Stomach (tissue), 9 donors: ENCODE measurements around the gene STAT6. TPM values are rescaled to one million over a fixed set of nuclear protein-coding genes. Genes with fewer than 3 reads are reported as not detected.

ENCODE experiments used
- DNase-seq, 2 donors: peaks; one replicate each; pipeline versions ENCODE4 v3.0.0 to v3.0.0-alpha.2; 2013 to 2019
- H3K27ac ChIP-seq, 5 donors: fragments of 200-600 bp in 4 of 5; sonication (generic) in 4 of 5; one replicate each; pipeline ENCODE4 v1.5.1; 2013 to 2019; ENCODE audit warnings: mild to moderate bottlenecking in 1 of 5, moderate library complexity in 1 of 5
- H3K27me3 ChIP-seq, 3 donors: fragments of 200-600 bp; sonication (generic); one replicate each; pipeline ENCODE4 v1.5.1; 2017 to 2019; ENCODE audit warnings: mixed run types in 1 of 3
- H3K36me3 ChIP-seq, 4 donors: fragments of 200-600 bp; sonication (generic); 1 replicate in 3 of 4; 2 replicates in 1 of 4; pipeline ENCODE4 v1.5.1; 2016 to 2019
- H3K4me1 ChIP-seq, 4 donors: fragments of 200-600 bp; sonication (generic); one replicate each; pipeline ENCODE4 v1.5.1; 2016 to 2019
- H3K4me3 ChIP-seq, 4 donors: fragments of 200-600 bp; sonication (generic) in 3 of 4; one replicate each; pipeline ENCODE4 v1.5.1; 2016 to 2019; ENCODE audit warnings: mild to moderate bottlenecking in 1 of 4
- H3K9me3 ChIP-seq, 4 donors: fragments of 200-600 bp; sonication (generic); one replicate each; pipeline ENCODE4 v1.5.1; 2016 to 2019
- CTCF ChIP-seq, 7 experiments: fragments of 450-650 bp in 4 of 7; fragments of 200-600 bp in 3 of 7; sonication (generic) in 3 of 7; IDR thresholded peaks; one replicate each; pipeline ENCODE4 v1.5.1; 2016 to 2019; ENCODE audit warnings: antibody characterized with exemption in 7 of 7, control low read depth in 2 of 7, mild to moderate bottlenecking in 1 of 7
- EP300 ChIP-seq: sonication (generic); formaldehyde crosslinking; IDR thresholded peaks from one replicate; pipeline ENCODE4 v1.6.1; 2017; ENCODE audit warnings: antibody characterized with exemption
- POLR2A ChIP-seq, 4 donors: fragments of 450-650 bp; IDR thresholded peaks; one replicate each; pipeline ENCODE4 v1.6.1; 2016; ENCODE audit warnings: antibody characterized with exemption in 4 of 4, control low read depth in 2 of 4, mild to moderate bottlenecking in 1 of 4, moderate library complexity in 1 of 4
- POLR2AphosphoS5 ChIP-seq, 3 donors: sonication (generic); formaldehyde crosslinking; IDR thresholded peaks; one replicate each; pipeline ENCODE4 v1.6.1; 2016; ENCODE audit warnings: antibody characterized with exemption in 3 of 3
- WGBS, 5 donors: extraction: QIAGEN DNeasy Blood & Tissue Kit in 3 of 5; methylation state at CpG; one replicate each; pipeline versions ENCODE4 v1.1.5 to v1.1.7; 2013 to 2018; 5-methylcytosine and 5-hydroxymethylcytosine counted together
- intact Hi-C: fragments of 100-400 bp; cut with DNase I; formaldehyde crosslinking; loops from one replicate; pipeline ENCODE4 v1.15.1; 2023; ENCODE audit warnings: low total_unique reads
- polyA plus RNA-seq, 3 donors: library from polyadenylated mRNA; stranded (reverse); fragments of 200-250 nt; gene quantifications; one replicate each; pipeline ENCODE4 v1.2.3, GENCODE V29; 2013
- total RNA-seq, 5 donors: library from RNA; depleted of rRNA; stranded (reverse); fragments of >200 nt; gene quantifications; one replicate each; pipeline versions ENCODE4 v1.1.0 to v1.2.3, GENCODE V29; 2014 to 2016
- donor health status: healthy with polysubstance abuse.
- donor health status: Bipolar disorder and iron deficiency.
- donor health status: healthy.

STAT6 gene
- total and polyA plus RNA-seq, 8 donors: 81.9 to 477 (median 178) TPM

GRCh38 chr12:57087691-57088353 lies 23.3 kb downstream of the STAT6 start:
- intact Hi-C loops: no loop called here
- peak; percentile 86 to 97 for DNase-seq
- peaks cover 41 to 68% (median 54%) of the 10 kb centered on the region in 4 donors for H3K4me1 ChIP-seq
- peak overlapping the region; percentile 93 to 99 (median 98) for H3K27ac ChIP-seq
- 0 to 1% (median 1%) methylated on average over 17 to 37 of the region's 37 CpGs for WGBS, 5 donors
- peaks cover 17 to 20% (median 20%) of the 10 kb centered on the region in 4 donors for H3K36me3 ChIP-seq
- peak overlapping the region; percentile 87 to 93 (median 90) for H3K4me3 ChIP-seq
- peak in 2 of 3 donors; percentile 60 to 80 for TF ChIP-seq POLR2AphosphoS5 (IDR thresholded peaks at IDR 0.05)
- no peak for TF ChIP-seq EP300
- no peaks in the 10 kb centered on the region for H3K9me3 ChIP-seq
- no peaks in the 10 kb centered on the region for H3K27me3 ChIP-seq

GRCh38 chr12:57087010-57087690 lies 24.0 kb downstream of the STAT6 start:
- peaks cover 10 to 14% (median 13%) of the 10 kb centered on the region in 4 donors for H3K36me3 ChIP-seq
- peak overlapping the region; percentile 93 to 99 (median 98) for H3K27ac ChIP-seq
- peak in 2 of 4 donors; percentile 8 to 30 for TF ChIP-seq POLR2A (IDR thresholded peaks at IDR 0.05)
- TF ChIP-seq EP300: no peak
- TF ChIP-seq POLR2AphosphoS5 (IDR thresholded peaks at IDR 0.05): peak; percentile 52 to 79 (median 52)
- H3K4me1 ChIP-seq: peaks cover 37 to 61% (median 47%) of the 10 kb centered on the region in 4 donors
- 0 to 2% (median 1%) methylated on average over 19 to 51 of the region's 52 CpGs for WGBS, 5 donors
- intact Hi-C loops: no loop called here
- peak overlapping the region; percentile 87 to 93 (median 90) for H3K4me3 ChIP-seq
- peak; percentile 83 to 96 for DNase-seq
- H3K9me3 ChIP-seq: no peaks in the 10 kb centered on the region
- H3K27me3 ChIP-seq: no peaks in the 10 kb centered on the region

- intact Hi-C loops: no loop called here
- no peak for TF ChIP-seq POLR2AphosphoS5 (IDR thresholded peaks at IDR 0.05)
- TF ChIP-seq POLR2A (IDR thresholded peaks at IDR 0.05): no peak
- no peak for TF ChIP-seq EP300
- peak in 1 of 7 experiments; percentile 13 for TF ChIP-seq CTCF (IDR thresholded peaks at IDR 0.05)
- Histone ChIP-seq H3K27me3 (no peaks in the 10 kb centered on the region), H3K4me3 (peak overlapping the region; percentile 87 to 93 (median 90)), H3K4me1 (peaks cover 31 to 55% (median 41%) of the 10 kb centered on the region in 4 donors), H3K9me3 (no peaks in the 10 kb centered on the region), H3K36me3 (peaks cover 4 to 8% (median 7%) of the 10 kb centered on the region in 4 donors), H3K27ac (peak overlapping the region; percentile 93 to 99 (median 98))
- DNase-seq: peak; percentile 37 to 94
- WGBS, 5 donors: 0 to 2% (median 0%) methylated on average over 14 of the region's 14 CpGs
Observed at GRCh38 chr12:57086493-57087009, 24.6 kb downstream of the STAT6 start.

- DNase-seq: peak; percentile 25 to 92
- Histone ChIP-seq H3K27me3 (no peaks in the 10 kb centered on the region), H3K36me3 (peaks cover 0 to 3% (median 2%) of the 10 kb centered on the region in 4 donors), H3K4me3 (peak overlapping the region; percentile 87 to 93 (median 90)), H3K4me1 (peaks cover 26 to 50% (median 36%) of the 10 kb centered on the region in 4 donors), H3K27ac (peak overlapping the region; percentile 77 to 99 (median 98)), H3K9me3 (no peaks in the 10 kb centered on the region)
- WGBS, 5 donors: 17 to 42% (median 23%) methylated on average over 12 of the region's 12 CpGs
- intact Hi-C loops: no loop called here
- TF ChIP-seq POLR2AphosphoS5 (IDR thresholded peaks at IDR 0.05): peak in 1 of 3 donors; percentile 17
- TF ChIP-seq EP300: no peak
Observed at GRCh38 chr12:57085999-57086492, 25.1 kb downstream of the STAT6 start.

GRCh38 chr12:57080855-57081254 lies 30.3 kb downstream of the STAT6 start:
- peak overlapping the region in 1 of 5 donors; percentile 4 for H3K27ac ChIP-seq
- no peaks in the 10 kb centered on the region for H3K9me3 ChIP-seq
- intact Hi-C loops: no loop called here
- DNase-seq: no peak
- no peaks in the 10 kb centered on the region for H3K27me3 ChIP-seq
- WGBS, 5 donors: 83 to 100% (median 94%) methylated on average over 1 of the region's 1 CpG
- H3K4me3 ChIP-seq: no peak overlapping the region
- TF ChIP-seq POLR2A (IDR thresholded peaks at IDR 0.05) (no peak), POLR2AphosphoS5 (IDR thresholded peaks at IDR 0.05) (no peak), EP300 (no peak), CTCF (IDR thresholded peaks at IDR 0.05) (no peak)
- peaks cover 12 to 39% (median 25%) of the 10 kb centered on the region in 4 donors for H3K4me1 ChIP-seq
- no peaks in the 10 kb centered on the region for H3K36me3 ChIP-seq
